Type B pancreatic cell (in vitro differentiated cells): ENCODE data around the gene RESP18. TPM values are rescaled to one million over a fixed set of nuclear protein-coding genes. Genes with fewer than 3 reads are reported as not detected.

Experiments
- DNase-seq: peaks from one replicate; pipeline ENCODE4 v3.0.0; 2021; ENCODE audit warnings: mixed read lengths; ENCODE audit not compliant: unreplicated experiment; ENCODE audit errors: extremely low spot score
- H3K27ac Mint-ChIP-seq: 2 replicates; pipeline ENCODE4 v1.8.0; 2021; ENCODE audit warnings: mild to moderate bottlenecking, mixed read lengths
- H3K27me3 Mint-ChIP-seq: 2 replicates; pipeline ENCODE4 v1.8.0; 2021; ENCODE audit warnings: mixed read lengths
- H3K36me3 Mint-ChIP-seq: 2 replicates; pipeline ENCODE4 v1.8.0; 2021; ENCODE audit warnings: mixed read lengths
- H3K4me1 Mint-ChIP-seq: one replicate; pipeline ENCODE4 v1.8.0; 2021; ENCODE audit warnings: mixed read lengths; ENCODE audit not compliant: unreplicated experiment
- H3K4me3 Mint-ChIP-seq: 2 replicates; pipeline ENCODE4 v1.8.0; 2021; ENCODE audit warnings: mild to moderate bottlenecking, mixed read lengths
- H3K9me3 Mint-ChIP-seq: 2 replicates; pipeline ENCODE4 v1.8.0; 2021; ENCODE audit warnings: mixed read lengths
- total RNA-seq: library from RNA; stranded (reverse); gene quantifications from 2 replicates; pipeline ENCODE4 v1.2.1, GENCODE V29; 2021; ENCODE audit warnings: low replicate concordance
- TF ChIP-seq, protein P1 (sequence below): fragments of 200-600 bp; sonication (generic); conservative IDR thresholded peaks from 2 replicates; pipeline ENCODE4 v1.5.0; 2021; ENCODE audit warnings: antibody characterized with exemption, mild to moderate bottlenecking

The RESP18 gene
- total RNA-seq, 1 donor from 2014 or later, result not detected

DNA sequence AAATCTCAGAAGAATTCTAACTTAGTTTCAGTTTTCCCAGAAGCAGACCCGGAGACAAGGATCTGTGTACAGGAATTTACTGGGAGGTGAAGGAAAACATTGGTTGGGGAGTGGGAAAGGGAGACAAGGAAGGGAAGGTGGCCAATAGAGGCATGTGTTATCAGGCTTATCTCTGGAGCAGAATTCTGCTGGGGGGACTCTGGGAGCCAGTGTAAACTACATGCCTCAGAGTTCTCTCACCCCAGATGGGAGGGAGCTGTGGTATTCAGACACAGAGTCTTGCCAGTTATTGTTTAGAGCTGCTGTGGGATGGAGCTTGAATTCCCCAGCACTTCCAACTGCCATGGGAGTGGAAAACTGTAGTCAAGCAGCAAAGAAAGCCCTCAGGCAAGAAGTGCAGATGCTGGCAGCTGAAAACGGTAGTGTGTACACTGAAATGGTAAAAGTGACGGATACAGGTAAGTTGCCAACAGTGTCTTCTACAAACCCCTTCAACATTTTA is 36.2 kb upstream of the RESP18 start:
- no peaks in the 10 kb centered on the region for H3K27me3 Mint-ChIP-seq
- DNase-seq, result no peak
- H3K9me3 Mint-ChIP-seq, result no peaks in the 10 kb centered on the region
- TF ChIP-seq, protein P1, sequence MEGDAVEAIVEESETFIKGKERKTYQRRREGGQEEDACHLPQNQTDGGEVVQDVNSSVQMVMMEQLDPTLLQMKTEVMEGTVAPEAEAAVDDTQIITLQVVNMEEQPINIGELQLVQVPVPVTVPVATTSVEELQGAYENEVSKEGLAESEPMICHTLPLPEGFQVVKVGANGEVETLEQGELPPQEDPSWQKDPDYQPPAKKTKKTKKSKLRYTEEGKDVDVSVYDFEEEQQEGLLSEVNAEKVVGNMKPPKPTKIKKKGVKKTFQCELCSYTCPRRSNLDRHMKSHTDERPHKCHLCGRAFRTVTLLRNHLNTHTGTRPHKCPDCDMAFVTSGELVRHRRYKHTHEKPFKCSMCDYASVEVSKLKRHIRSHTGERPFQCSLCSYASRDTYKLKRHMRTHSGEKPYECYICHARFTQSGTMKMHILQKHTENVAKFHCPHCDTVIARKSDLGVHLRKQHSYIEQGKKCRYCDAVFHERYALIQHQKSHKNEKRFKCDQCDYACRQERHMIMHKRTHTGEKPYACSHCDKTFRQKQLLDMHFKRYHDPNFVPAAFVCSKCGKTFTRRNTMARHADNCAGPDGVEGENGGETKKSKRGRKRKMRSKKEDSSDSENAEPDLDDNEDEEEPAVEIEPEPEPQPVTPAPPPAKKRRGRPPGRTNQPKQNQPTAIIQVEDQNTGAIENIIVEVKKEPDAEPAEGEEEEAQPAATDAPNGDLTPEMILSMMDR, result no peak
- peaks cover 12% of the 10 kb centered on the region for H3K4me1 Mint-ChIP-seq
- no peak overlapping the region for H3K27ac Mint-ChIP-seq
- peaks cover 3% of the 10 kb centered on the region for H3K36me3 Mint-ChIP-seq
- H3K4me3 Mint-ChIP-seq, result no peak overlapping the region

DNA sequence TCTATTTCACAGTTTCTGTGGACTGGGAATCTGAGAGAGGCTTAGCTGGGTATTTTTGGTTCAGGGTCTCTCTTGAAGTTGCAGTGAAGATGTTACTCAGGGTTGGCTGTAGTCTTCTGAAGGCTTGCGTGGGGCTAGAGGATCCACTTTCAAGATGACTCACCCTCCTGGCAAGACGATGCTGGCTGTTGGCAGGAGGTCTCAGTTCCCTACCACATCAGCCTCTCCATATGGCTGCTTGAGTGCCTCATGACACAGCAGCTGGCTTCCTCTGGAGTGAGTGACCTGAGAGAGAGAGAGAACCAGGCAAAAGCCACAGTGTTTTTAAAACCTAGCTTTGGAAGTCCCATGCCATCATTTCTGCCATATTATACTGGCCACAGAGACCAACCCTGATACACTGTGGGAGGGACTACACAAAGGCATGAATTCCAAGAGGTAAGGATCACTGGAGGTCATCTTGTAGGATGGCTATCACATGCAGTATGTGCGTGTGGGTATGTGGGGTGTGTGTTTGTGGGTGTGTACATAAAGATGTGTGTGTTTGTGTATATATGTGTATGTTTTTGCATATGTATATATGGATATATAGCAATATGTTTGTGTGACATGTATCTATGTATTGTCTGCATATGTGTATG is 30.1 kb upstream of the RESP18 start:
- no peaks in the 10 kb centered on the region for H3K4me1 Mint-ChIP-seq
- H3K36me3 Mint-ChIP-seq, result peaks cover 4% of the 10 kb centered on the region
- H3K9me3 Mint-ChIP-seq, result no peaks in the 10 kb centered on the region
- no peak overlapping the region for H3K27ac Mint-ChIP-seq
- TF ChIP-seq, protein P1, result no peak
- DNase-seq, result no peak
- peaks cover 46% of the 10 kb centered on the region for H3K27me3 Mint-ChIP-seq
- no peak overlapping the region for H3K4me3 Mint-ChIP-seq

DNA sequence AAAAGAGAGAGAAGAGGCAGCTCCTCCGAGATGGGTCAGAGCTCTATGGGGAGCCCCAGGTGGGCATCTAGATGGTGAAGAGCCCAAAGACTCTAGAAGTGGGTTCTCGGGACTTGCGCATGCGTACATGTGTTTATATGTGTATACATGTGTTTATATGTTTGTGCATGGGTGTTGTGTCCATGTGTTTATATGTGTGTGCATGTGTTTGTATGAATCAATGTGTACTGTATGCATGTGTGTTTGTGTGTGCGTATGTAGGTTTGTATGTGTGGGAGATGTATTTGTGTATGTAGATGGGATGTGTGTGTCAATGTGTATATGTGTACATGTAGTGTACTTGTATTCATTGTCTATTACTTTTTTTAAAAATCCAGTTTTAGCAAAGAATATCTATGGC is 29.5 kb upstream of the RESP18 start:
- TF ChIP-seq, protein P1, result no peak
- Mint-ChIP-seq H3K9me3 (no peaks in the 10 kb centered on the region), H3K4me3 (no peak overlapping the region), H3K27me3 (peaks cover 50% of the 10 kb centered on the region), H3K27ac (no peak overlapping the region), H3K36me3 (peaks cover 4% of the 10 kb centered on the region), H3K4me1 (no peaks in the 10 kb centered on the region)
- DNase-seq, result no peak

DNA sequence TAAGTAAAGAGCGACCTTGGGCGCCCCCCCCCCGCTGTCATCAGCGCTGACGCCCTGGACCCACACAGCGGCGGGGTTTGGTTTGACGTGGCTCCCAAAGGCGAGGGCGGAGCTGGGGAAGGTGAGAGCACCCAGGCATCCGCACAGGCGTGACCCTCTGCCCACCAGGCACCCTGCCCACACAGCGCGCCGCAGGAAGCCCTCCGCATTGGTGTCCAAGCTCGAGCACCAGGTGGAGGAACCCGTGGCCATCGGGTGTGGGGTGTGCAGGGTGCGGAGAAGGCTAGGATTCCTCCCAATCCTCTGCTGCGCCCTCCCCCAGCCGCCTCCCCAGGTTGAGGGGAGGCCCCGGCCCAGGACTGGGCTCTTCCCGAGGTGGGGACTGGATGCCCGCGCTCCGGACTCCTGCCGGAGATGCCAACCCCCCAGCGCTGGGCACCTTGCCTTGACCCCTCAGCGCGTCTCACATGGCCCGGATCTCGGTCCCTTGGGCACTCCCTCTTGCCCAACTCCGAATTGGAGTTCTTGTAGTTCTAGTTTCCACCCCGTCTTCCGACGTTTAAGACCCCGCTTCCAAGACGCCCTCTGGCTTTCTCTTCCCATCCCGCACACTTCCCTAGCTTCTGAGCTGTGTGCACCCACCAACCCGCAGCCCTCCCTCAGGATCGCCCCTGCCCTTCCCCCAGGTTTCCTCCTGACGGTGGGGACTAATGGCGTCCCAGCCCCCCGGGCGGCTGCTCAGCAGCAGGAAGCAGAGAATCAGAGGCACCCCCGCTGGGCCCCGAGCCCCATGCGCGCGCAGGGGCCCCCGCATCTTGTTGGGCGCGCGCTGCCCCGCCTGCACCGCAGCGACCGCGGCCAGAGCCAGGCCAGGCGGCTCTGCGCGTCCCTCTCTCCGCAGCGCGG is 25.9 kb upstream of the RESP18 start:
- TF ChIP-seq, protein P1, result no peak
- Mint-ChIP-seq H3K36me3 (peaks cover 7% of the 10 kb centered on the region), H3K27ac (no peak overlapping the region), H3K27me3 (peaks cover 87% of the 10 kb centered on the region), H3K4me1 (no peaks in the 10 kb centered on the region), H3K4me3 (peak overlapping the region; percentile 51), H3K9me3 (no peaks in the 10 kb centered on the region)
- DNase-seq, result no peak

DNA sequence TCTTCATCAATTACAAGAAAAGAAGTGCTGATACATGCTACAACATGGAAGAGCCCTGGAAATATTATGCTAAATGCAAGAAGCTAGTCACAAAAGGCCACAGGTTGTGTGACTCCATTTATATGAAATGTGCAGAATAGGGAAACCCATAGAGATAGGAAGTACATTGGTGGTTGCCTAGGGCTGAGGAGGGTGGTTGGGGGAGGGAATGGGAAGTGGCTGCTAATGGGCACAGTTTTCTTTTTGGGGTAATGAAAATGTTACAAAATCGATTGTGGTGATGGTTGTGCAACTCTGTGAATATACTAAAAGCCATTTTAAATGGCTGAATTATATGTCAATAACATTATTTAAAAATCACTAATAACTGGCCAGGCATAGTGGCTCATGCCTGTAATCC is 24.3 kb upstream of the RESP18 start:
- H3K27ac Mint-ChIP-seq, result no peak overlapping the region
- no peak overlapping the region for H3K4me3 Mint-ChIP-seq
- TF ChIP-seq, protein P1, result no peak
- no peaks in the 10 kb centered on the region for H3K4me1 Mint-ChIP-seq
- no peak for DNase-seq
- peaks cover 3% of the 10 kb centered on the region for H3K36me3 Mint-ChIP-seq
- peaks cover 84% of the 10 kb centered on the region for H3K27me3 Mint-ChIP-seq
- H3K9me3 Mint-ChIP-seq, result no peaks in the 10 kb centered on the region
